Measurements from ENCODE around the gene HLA-G. TPM values are rescaled to one million over a fixed set of nuclear protein-coding genes. Genes with fewer than 3 reads are reported as not detected.

The HLA-G gene
- total RNA-seq, 1 experiment from 2014 or later = not detected

GRCh38 chr6:29845405-29846006 lies 17.9 kb downstream of the HLA-G start:
- POLR2A ChIA-PET = no interaction called here
- intact Hi-C loops (cut with micrococcal nuclease) = no loop called here
- peak; percentile 84 for DNase-seq (ENCODE audit: low read depth, low spot score)
- Histone ChIP-seq H3K79me2 (ENCODE audit: insufficient read depth, low read length) (no peaks in the 10 kb centered on the region), H3K27me3 (ENCODE audit: insufficient read depth, low read length) (no peaks in the 10 kb centered on the region), H3K9ac (ENCODE audit: low read length) (no peak overlapping the region), H3K9me3 (ENCODE audit: control insufficient read depth in 1 of 2, insufficient read depth in 1 of 2, low read depth in 1 of 2, low read length in 2 of 2) (peaks cover 0 to 3% of the 10 kb centered on the region in 2 experiments; a peak in 1 of 4 replicates), H3K4me2 (ENCODE audit: low read length) (peak overlapping the region; percentile 18), H3K36me3 (ENCODE audit: control insufficient read depth in 1 of 2, insufficient read depth in 2 of 2, low read length in 2 of 2) (no peaks in the 10 kb centered on the region), H3K4me1 (ENCODE audit: control insufficient read depth in 1 of 2, insufficient read depth in 2 of 2, low read length in 2 of 2) (peaks cover 0 to 32% of the 10 kb centered on the region in 2 experiments; a peak in 2 of 4 replicates), H3K4me3 (replicated peaks in 1 of 2; ENCODE audit: low read depth in 1 of 2, low read length in 2 of 2) (no peak overlapping the region), H2AFZ (ENCODE audit: low read depth, low read length, poor library complexity, severe bottlenecking) (peak overlapping the region; percentile 14), H3K9me2 (ENCODE audit: insufficient read depth) (no peaks in the 10 kb centered on the region), H3K27ac (ENCODE audit: low read depth, low read length) (no peak overlapping the region), H4K20me1 (ENCODE audit: insufficient read depth) (no peaks in the 10 kb centered on the region)
- RAD21 ChIA-PET (ENCODE audit: low non-redundant PET in 1 of 2, low total read pairs in 2 of 2, uncharacterized antibody in 2 of 2, unreplicated experiment in 2 of 2) = no interaction called here
- peak; percentile 60 for ATAC-seq
- CTCF ChIA-PET = no interaction called here
- BruUV-seq (replicated peaks) = no TSS peak
- TF ChIP-seq CEBPB (IDR thresholded peaks at IDR 0.05; ENCODE audit: low read depth) (peak; percentile 76), CBX3 (IDR thresholded peaks at IDR 0.05; ENCODE audit: low read depth) (peak; percentile 99), ELF1 (IDR thresholded peaks at IDR 0.05; ENCODE audit: borderline replicate concordance, low read depth) (no peak; the same call in 1 of the 2 replicates), RAD21 (IDR thresholded peaks at IDR 0.05; ENCODE audit: low read depth) (no peak), POLR2A (IDR thresholded peaks at IDR 0.05; ENCODE audit: borderline replicate concordance, extremely low read depth, insufficient read depth, insufficient read length) (no peak), EGR1 (IDR thresholded peaks at IDR 0.05; ENCODE audit: low read depth) (no peak), TCF7L2 (IDR thresholded peaks at IDR 0.05; ENCODE audit: borderline replicate concordance, extremely low read depth, insufficient read depth, insufficient read length) (no peak), SRF (IDR thresholded peaks at IDR 0.05; ENCODE audit: low read depth) (peak; percentile 86), YY1 (IDR thresholded peaks at IDR 0.05; ENCODE audit: extremely low read depth, insufficient replicate concordance, low read depth, low read length) (no peak), SIN3A (IDR thresholded peaks at IDR 0.05; ENCODE audit: low read depth) (peak; percentile 41; the same call in 1 of the 2 replicates), POLR2AphosphoS5 (IDR thresholded peaks at IDR 0.05; ENCODE audit: low read depth, low read length) (peak; percentile 47; the same call in 1 of the 2 replicates), ZFX (IDR thresholded peaks at IDR 0.05) (no peak), FOSL1 (IDR thresholded peaks at IDR 0.05; ENCODE audit: low read depth) (peak; percentile 100), ZBTB33 (IDR thresholded peaks at IDR 0.05; ENCODE audit: extremely low read depth, insufficient replicate concordance, low read length) (no peak), ATF3 (IDR thresholded peaks at IDR 0.05) (peak; percentile 77), EZH2phosphoT487 (IDR thresholded peaks at IDR 0.05; ENCODE audit: borderline replicate concordance) (no peak), JUND (IDR thresholded peaks at IDR 0.05) (peak; percentile 99), REST (IDR thresholded peaks at IDR 0.05; ENCODE audit: low read depth) (no peak), SP1 (IDR thresholded peaks at IDR 0.05; ENCODE audit: low read depth) (peak; percentile 91)
- TF ChIP-seq, protein P1, sequence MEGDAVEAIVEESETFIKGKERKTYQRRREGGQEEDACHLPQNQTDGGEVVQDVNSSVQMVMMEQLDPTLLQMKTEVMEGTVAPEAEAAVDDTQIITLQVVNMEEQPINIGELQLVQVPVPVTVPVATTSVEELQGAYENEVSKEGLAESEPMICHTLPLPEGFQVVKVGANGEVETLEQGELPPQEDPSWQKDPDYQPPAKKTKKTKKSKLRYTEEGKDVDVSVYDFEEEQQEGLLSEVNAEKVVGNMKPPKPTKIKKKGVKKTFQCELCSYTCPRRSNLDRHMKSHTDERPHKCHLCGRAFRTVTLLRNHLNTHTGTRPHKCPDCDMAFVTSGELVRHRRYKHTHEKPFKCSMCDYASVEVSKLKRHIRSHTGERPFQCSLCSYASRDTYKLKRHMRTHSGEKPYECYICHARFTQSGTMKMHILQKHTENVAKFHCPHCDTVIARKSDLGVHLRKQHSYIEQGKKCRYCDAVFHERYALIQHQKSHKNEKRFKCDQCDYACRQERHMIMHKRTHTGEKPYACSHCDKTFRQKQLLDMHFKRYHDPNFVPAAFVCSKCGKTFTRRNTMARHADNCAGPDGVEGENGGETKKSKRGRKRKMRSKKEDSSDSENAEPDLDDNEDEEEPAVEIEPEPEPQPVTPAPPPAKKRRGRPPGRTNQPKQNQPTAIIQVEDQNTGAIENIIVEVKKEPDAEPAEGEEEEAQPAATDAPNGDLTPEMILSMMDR (IDR thresholded peaks at IDR 0.05 in 2 of 3, conservative IDR thresholded peaks at IDR 0.05 in 1 of 3; ENCODE audit: borderline replicate concordance in 1 of 3, insufficient read depth in 1 of 3, low read depth in 2 of 3, low read length in 2 of 3) = no peak
- TF ChIP-seq, protein P2, sequence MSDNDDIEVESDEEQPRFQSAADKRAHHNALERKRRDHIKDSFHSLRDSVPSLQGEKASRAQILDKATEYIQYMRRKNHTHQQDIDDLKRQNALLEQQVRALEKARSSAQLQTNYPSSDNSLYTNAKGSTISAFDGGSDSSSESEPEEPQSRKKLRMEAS (IDR thresholded peaks at IDR 0.05) = peak; percentile 68

Measured in HCT116 (cell line).